Thyroid gland (tissue), 4 donors: ENCODE results near the gene EMP1. TPM values are rescaled to one million over a fixed set of nuclear protein-coding genes. Genes with fewer than 3 reads are reported as not detected.
A peak's percentile ranks its signal among the peaks of the same experiment; 100 is the strongest.

Source experiments
- DNase-seq, 2 donors: peaks; one replicate each; pipeline ENCODE4 v3.0.0-alpha.2; 2019
- H3K27ac ChIP-seq, 3 donors: fragments of 200-600 bp; sonication (generic); 1 replicate in 2 of 3; 2 replicates in 1 of 3; pipeline ENCODE4 v1.5.1; 2016 to 2019; ENCODE audit warnings: mild to moderate bottlenecking in 1 of 3, moderate library complexity in 1 of 3
- H3K27me3 ChIP-seq: fragments of 200-600 bp; sonication (generic); one replicate; pipeline ENCODE4 v1.5.1; 2019
- H3K36me3 ChIP-seq, 2 donors: fragments of 200-600 bp; sonication (generic); one replicate each; pipeline ENCODE4 v1.5.1; 2016 to 2019
- H3K4me1 ChIP-seq, 2 donors: fragments of 200-600 bp; sonication (generic); one replicate each; pipeline ENCODE4 v1.5.1; 2017 to 2019
- H3K4me3 ChIP-seq, 3 donors: fragments of 200-600 bp; sonication (generic); replicated peaks in 1 of 3; 1 replicate in 2 of 3; 2 replicates in 1 of 3; pipeline ENCODE4 v1.5.1; 2016; ENCODE audit warnings: mild to moderate bottlenecking in 1 of 3
- H3K9me3 ChIP-seq: fragments of 200-600 bp; sonication (generic); one replicate; pipeline ENCODE4 v1.5.1; 2017
- POLR2A ChIP-seq, 2 donors: fragments of 450-650 bp; IDR thresholded peaks; one replicate each; pipeline ENCODE4 v1.6.1; 2017; ENCODE audit warnings: antibody characterized with exemption in 2 of 2, mild to moderate bottlenecking in 2 of 2, moderate library complexity in 1 of 2
- WGBS, 2 donors: methylation state at CpG; one replicate each; pipeline ENCODE4 v1.1.5; 2017; 5-methylcytosine and 5-hydroxymethylcytosine counted together
- intact Hi-C: fragments of 100-400 bp; cut with DNase I; formaldehyde crosslinking; loops from one replicate; pipeline ENCODE4 v1.15.1; 2023
- total RNA-seq, 4 donors: library from RNA; depleted of rRNA; stranded (reverse); fragments of >200 nt; gene quantifications; one replicate each; pipeline ENCODE4 v1.2.3, GENCODE V29; 2016
- TF ChIP-seq, protein P1 (sequence below), 6 experiments: fragments of 200-600 bp in 3 of 6; fragments of 450-650 bp in 3 of 6; sonication (generic) in 3 of 6; IDR thresholded peaks; one replicate each; pipeline ENCODE4 v1.5.1; 2016 to 2019; ENCODE audit warnings: antibody characterized with exemption in 6 of 6, mild to moderate bottlenecking in 2 of 6, inconsistent platforms in 1 of 6, moderate library complexity in 1 of 6

EMP1 gene
- total RNA-seq, 4 donors from 2014 or later = 459 to 634 (median 503) TPM

DNA sequence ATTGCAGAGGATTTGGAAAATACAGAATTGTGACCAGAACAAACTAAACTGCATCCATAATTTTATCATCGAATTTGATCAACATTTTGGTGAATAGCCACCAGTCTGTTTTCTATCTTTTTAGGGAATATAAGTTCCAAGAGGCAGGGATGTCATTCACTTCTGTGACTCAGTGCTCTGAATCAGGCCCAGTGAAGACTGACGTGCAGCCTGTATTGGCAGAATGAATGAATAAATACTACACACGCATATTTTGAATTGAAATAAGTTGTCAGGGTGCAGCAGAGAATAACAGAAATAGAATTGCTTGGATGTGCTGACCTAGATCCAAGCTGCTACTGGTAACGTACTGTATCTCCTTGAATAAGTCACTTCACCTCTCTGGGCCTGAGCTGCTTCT, 1.3 kb upstream of the EMP1 start:
- 74 to 86% methylated on average over 4 of the region's 4 CpGs for WGBS, 2 donors
- Histone ChIP-seq H3K36me3 (no peaks in the 10 kb centered on the region), H3K27me3 (no peaks in the 10 kb centered on the region), H3K27ac (peak overlapping the region; percentile 90 to 95 (median 91)), H3K9me3 (no peaks in the 10 kb centered on the region), H3K4me1 (peaks cover 49 to 51% of the 10 kb centered on the region in 2 donors), H3K4me3 (no peak overlapping the region)
- intact Hi-C loops = no loop called here
- TF ChIP-seq, protein P1, sequence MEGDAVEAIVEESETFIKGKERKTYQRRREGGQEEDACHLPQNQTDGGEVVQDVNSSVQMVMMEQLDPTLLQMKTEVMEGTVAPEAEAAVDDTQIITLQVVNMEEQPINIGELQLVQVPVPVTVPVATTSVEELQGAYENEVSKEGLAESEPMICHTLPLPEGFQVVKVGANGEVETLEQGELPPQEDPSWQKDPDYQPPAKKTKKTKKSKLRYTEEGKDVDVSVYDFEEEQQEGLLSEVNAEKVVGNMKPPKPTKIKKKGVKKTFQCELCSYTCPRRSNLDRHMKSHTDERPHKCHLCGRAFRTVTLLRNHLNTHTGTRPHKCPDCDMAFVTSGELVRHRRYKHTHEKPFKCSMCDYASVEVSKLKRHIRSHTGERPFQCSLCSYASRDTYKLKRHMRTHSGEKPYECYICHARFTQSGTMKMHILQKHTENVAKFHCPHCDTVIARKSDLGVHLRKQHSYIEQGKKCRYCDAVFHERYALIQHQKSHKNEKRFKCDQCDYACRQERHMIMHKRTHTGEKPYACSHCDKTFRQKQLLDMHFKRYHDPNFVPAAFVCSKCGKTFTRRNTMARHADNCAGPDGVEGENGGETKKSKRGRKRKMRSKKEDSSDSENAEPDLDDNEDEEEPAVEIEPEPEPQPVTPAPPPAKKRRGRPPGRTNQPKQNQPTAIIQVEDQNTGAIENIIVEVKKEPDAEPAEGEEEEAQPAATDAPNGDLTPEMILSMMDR (IDR thresholded peaks at IDR 0.05) = no peak
- TF ChIP-seq POLR2A (IDR thresholded peaks at IDR 0.05) = no peak
- no peak for DNase-seq

DNA sequence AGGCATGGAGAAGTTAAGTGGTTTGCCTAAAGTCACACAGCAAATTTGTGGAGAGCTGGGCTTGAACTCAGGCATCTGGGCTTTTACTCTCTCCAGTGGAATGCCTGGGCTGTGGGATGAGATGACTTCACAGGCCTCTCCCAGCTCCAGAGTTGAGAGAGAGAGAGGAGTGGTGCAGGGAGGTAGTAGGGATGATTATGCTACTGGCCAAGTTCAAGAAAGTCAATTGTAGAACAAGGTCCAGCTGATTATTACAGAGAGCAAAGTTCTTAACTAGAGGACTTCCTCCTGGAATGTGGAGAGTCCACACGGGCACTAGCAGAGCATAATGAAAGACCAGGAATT, 769 bp upstream of the EMP1 start:
- Histone ChIP-seq H3K4me3 (no peak overlapping the region), H3K27me3 (no peaks in the 10 kb centered on the region), H3K4me1 (peaks cover 54 to 56% of the 10 kb centered on the region in 2 donors), H3K9me3 (no peaks in the 10 kb centered on the region), H3K36me3 (no peaks in the 10 kb centered on the region), H3K27ac (peak overlapping the region; percentile 90 to 95 (median 91))
- 0 to 10% methylated on average over 1 of the region's 1 CpG for WGBS, 2 donors
- peak in 1 of 2 donors; percentile 34 for DNase-seq
- intact Hi-C loops = no loop called here
- TF ChIP-seq, protein P1 (IDR thresholded peaks at IDR 0.05) = no peak
- no peak for TF ChIP-seq POLR2A (IDR thresholded peaks at IDR 0.05)

DNA sequence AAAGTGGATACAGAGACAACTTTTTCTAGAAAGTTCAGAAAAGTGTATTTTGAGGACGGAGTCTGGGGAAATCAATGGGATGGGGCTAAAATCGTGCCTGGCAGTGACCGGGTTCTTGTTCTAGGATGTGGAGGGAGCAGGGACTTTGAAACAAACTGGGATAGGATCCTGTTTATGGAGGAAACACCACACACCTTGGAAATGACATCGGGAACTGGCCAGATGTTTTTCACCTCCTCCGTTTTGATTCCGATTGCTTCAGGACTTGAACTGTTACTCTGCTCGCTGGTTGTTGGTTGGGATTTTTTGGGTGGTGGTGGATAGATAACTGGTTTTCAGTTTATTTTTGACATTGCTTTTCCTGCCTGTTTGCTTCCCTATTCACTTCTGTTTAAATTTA, 506 bp downstream of the EMP1 start:
- peak overlapping the region; percentile 90 to 95 (median 91) for H3K27ac ChIP-seq
- no peaks in the 10 kb centered on the region for H3K36me3 ChIP-seq
- no peaks in the 10 kb centered on the region for H3K9me3 ChIP-seq
- intact Hi-C loops = no loop called here
- no peak for TF ChIP-seq POLR2A (IDR thresholded peaks at IDR 0.05)
- TF ChIP-seq, protein P1 (IDR thresholded peaks at IDR 0.05) = no peak
- H3K27me3 ChIP-seq = no peaks in the 10 kb centered on the region
- peaks cover 67 to 68% of the 10 kb centered on the region in 2 donors for H3K4me1 ChIP-seq
- WGBS, 2 donors = 25 to 28% methylated on average over 7 of the region's 7 CpGs
- H3K4me3 ChIP-seq = peak overlapping the region; percentile 10 to 50 (median 50)
- peak in 1 of 2 donors; percentile 15 for DNase-seq

DNA sequence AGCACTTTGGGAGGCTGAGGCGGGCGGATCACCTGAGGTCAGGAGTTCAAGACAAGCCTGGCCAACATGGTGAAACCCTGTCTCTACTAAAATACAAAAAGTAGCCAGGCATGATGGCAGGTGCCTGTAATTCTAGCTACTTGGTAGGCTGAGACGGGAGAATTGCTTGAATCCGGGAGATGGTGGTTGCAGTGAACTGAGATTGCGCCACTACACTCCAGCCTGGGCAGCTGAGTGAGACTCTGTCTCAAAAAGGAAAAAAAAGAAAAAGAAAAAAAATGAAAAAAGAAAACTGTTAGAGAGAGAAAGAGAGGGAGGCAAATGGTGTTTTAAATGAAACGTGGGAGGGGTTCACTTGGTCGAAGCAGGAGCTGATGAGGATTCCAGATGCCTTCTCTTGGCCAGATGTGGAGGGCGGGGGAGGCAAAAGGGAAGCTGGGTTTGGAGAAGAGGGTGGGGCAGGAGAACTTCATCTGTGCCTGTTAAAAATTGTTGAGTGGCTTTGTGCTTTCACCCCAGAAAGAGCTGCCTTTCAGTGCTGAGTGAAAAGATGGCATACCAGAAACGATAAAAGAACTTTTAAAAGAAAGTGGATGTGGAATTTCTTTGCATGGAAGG, 1.1 kb downstream of the EMP1 start:
- no peaks in the 10 kb centered on the region for H3K36me3 ChIP-seq
- TF ChIP-seq, protein P1 (IDR thresholded peaks at IDR 0.05) = no peak
- no peak for TF ChIP-seq POLR2A (IDR thresholded peaks at IDR 0.05)
- peak overlapping the region; percentile 90 to 95 (median 91) for H3K27ac ChIP-seq
- H3K27me3 ChIP-seq = no peaks in the 10 kb centered on the region
- peak in 1 of 2 donors; percentile 40 for DNase-seq
- H3K4me1 ChIP-seq = peaks cover 73 to 74% of the 10 kb centered on the region in 2 donors
- H3K4me3 ChIP-seq = peak overlapping the region; percentile 10 to 50 (median 50)
- H3K9me3 ChIP-seq = no peaks in the 10 kb centered on the region
- 38 to 43% methylated on average over 9 of the region's 9 CpGs for WGBS, 2 donors
- intact Hi-C loops = no loop called here

DNA sequence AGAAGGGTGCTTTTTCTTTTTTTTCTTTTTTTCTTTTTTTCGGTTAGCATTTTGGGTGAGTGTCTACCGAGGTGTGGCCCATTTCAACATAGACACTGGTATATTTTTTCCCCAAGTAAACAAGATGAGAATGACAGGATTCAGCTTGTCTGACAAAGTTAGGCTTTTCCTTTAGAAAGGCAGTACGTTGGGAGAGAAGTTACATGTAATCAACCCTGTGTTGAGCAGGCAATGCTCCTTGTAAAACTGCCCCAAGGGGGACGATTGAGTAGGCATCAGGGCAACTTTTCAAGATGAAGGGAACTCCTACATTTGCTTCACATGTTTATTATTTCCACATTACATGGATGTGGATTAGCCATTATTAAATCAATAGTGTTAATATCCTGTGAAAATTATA, 1.7 kb downstream of the EMP1 start:
- Histone ChIP-seq H3K27me3 (no peaks in the 10 kb centered on the region), H3K27ac (peak overlapping the region; percentile 90 to 95 (median 91)), H3K4me1 (peaks cover 73 to 75% of the 10 kb centered on the region in 2 donors), H3K4me3 (peak overlapping the region in 2 of 3 donors; percentile 50), H3K36me3 (no peaks in the 10 kb centered on the region), H3K9me3 (no peaks in the 10 kb centered on the region)
- WGBS, 2 donors = 49 to 61% methylated on average over 4 of the region's 4 CpGs
- intact Hi-C loops = no loop called here
- no peak for TF ChIP-seq POLR2A (IDR thresholded peaks at IDR 0.05)
- TF ChIP-seq, protein P1 (IDR thresholded peaks at IDR 0.05) = no peak
- DNase-seq = no peak
